ENCODE measurements around the gene ERC1.

Gene ERC1

GRCh38 chr12:1434296-1434955 lies 443.4 kb downstream of the ERC1 start:
- H3K27ac ChIP-seq (ENCODE audit: low read depth, low read length): no peak overlapping the region
- TF ChIP-seq CTCF (IDR thresholded peaks at IDR 0.05; ENCODE audit: low read depth, low read length, poor library complexity, severe bottlenecking) (no peak), EZH2phosphoT487 (IDR thresholded peaks at IDR 0.05; ENCODE audit: borderline replicate concordance, low read length) (no peak)
- H3K27me3 ChIP-seq (ENCODE audit: control insufficient read depth, low read length): no peaks in the 10 kb centered on the region
- no peaks in the 10 kb centered on the region for H3K36me3 ChIP-seq (ENCODE audit: control insufficient read depth, low read length)
- no peaks in the 10 kb centered on the region for H3K9me2 ChIP-seq (replicated peaks; ENCODE audit: control insufficient read depth, low read length)
- H3K4me2 ChIP-seq (ENCODE audit: low read length): no peak overlapping the region
- peaks cover 18% of the 10 kb centered on the region for H3K4me1 ChIP-seq (ENCODE audit: control insufficient read depth, low read length)
- H3K9me3 ChIP-seq (ENCODE audit: control insufficient read depth, insufficient read depth, low read length): no peaks in the 10 kb centered on the region
- H3K4me3 ChIP-seq (ENCODE audit: low read length): no peak overlapping the region
- no peaks in the 10 kb centered on the region for H3K79me2 ChIP-seq (ENCODE audit: control insufficient read depth, low read length)
- no peaks in the 10 kb centered on the region for H4K20me1 ChIP-seq (ENCODE audit: control insufficient read depth, insufficient read depth, low read depth, low read length)
- H3F3A ChIP-seq (ENCODE audit: control insufficient read depth, insufficient read depth): no peaks in the 10 kb centered on the region

GRCh38 chr12:1435044-1435443 lies 444.0 kb downstream of the ERC1 start:
- H3K27ac ChIP-seq (ENCODE audit: low read depth, low read length): no peak overlapping the region
- H3K9me2 ChIP-seq (replicated peaks; ENCODE audit: control insufficient read depth, low read length): no peaks in the 10 kb centered on the region
- no peaks in the 10 kb centered on the region for H3K9me3 ChIP-seq (ENCODE audit: control insufficient read depth, insufficient read depth, low read length)
- no peaks in the 10 kb centered on the region for H3K27me3 ChIP-seq (ENCODE audit: control insufficient read depth, low read length)
- TF ChIP-seq EZH2phosphoT487 (IDR thresholded peaks at IDR 0.05; ENCODE audit: borderline replicate concordance, low read length): no peak
- no peak for TF ChIP-seq CTCF (IDR thresholded peaks at IDR 0.05; ENCODE audit: low read depth, low read length, poor library complexity, severe bottlenecking)
- H3K79me2 ChIP-seq (ENCODE audit: control insufficient read depth, low read length): no peaks in the 10 kb centered on the region
- no peak overlapping the region for H3K4me2 ChIP-seq (ENCODE audit: low read length)
- H4K20me1 ChIP-seq (ENCODE audit: control insufficient read depth, insufficient read depth, low read depth, low read length): no peaks in the 10 kb centered on the region
- H3K36me3 ChIP-seq (ENCODE audit: control insufficient read depth, low read length): no peaks in the 10 kb centered on the region
- H3K4me3 ChIP-seq (ENCODE audit: low read length): no peak overlapping the region
- no peaks in the 10 kb centered on the region for H3F3A ChIP-seq (ENCODE audit: control insufficient read depth, insufficient read depth)
- H3K4me1 ChIP-seq (ENCODE audit: control insufficient read depth, low read length): peaks cover 23% of the 10 kb centered on the region

- TF ChIP-seq CTCF (IDR thresholded peaks at IDR 0.05; ENCODE audit: low read depth, low read length, poor library complexity, severe bottlenecking) (no peak), EZH2phosphoT487 (IDR thresholded peaks at IDR 0.05; ENCODE audit: borderline replicate concordance, low read length) (no peak)
- Histone ChIP-seq H3K4me1 (ENCODE audit: control insufficient read depth, low read length) (peaks cover 23% of the 10 kb centered on the region), H3K9me2 (replicated peaks; ENCODE audit: control insufficient read depth, low read length) (no peaks in the 10 kb centered on the region), H3K4me2 (ENCODE audit: low read length) (no peak overlapping the region), H3K36me3 (ENCODE audit: control insufficient read depth, low read length) (no peaks in the 10 kb centered on the region), H3K4me3 (ENCODE audit: low read length) (no peak overlapping the region), H4K20me1 (ENCODE audit: control insufficient read depth, insufficient read depth, low read depth, low read length) (no peaks in the 10 kb centered on the region), H3K27ac (ENCODE audit: low read depth, low read length) (no peak overlapping the region), H3F3A (ENCODE audit: control insufficient read depth, insufficient read depth) (no peaks in the 10 kb centered on the region), H3K27me3 (ENCODE audit: control insufficient read depth, low read length) (no peaks in the 10 kb centered on the region), H3K79me2 (ENCODE audit: control insufficient read depth, low read length) (no peaks in the 10 kb centered on the region), H3K9me3 (ENCODE audit: control insufficient read depth, insufficient read depth, low read length) (no peaks in the 10 kb centered on the region)
These were observed 444.4 kb downstream of the ERC1 start for GRCh38 chr12:1435456-1435855.

All from DOHH2 (cell line).